Activated B cell treated with CpG ODN at 0.5 μM for 24 hours (primary cell): ENCODE measurements around the gene PGGT1B. TPM values are rescaled to one million over a fixed set of nuclear protein-coding genes. Genes with fewer than 3 reads are reported as not detected.

Experiments used
- ATAC-seq: fragments of 200-7000 bp; cut with Tn5 transposase; one replicate; pipeline ENCODE4 v1.10.0; 2021; ENCODE audit warnings: low read depth, mild to moderate bottlenecking, moderate library complexity
- CTCF ChIA-PET: fragments of 350-600 bp; sonication (Branson Sonifier 250); formaldehyde crosslinking; loops from one replicate; lab custom pipeline; 2021; ENCODE audit warnings: antibody characterized with exemption; lab: Charles Lee
- POLR2A ChIA-PET: fragments of 350-600 bp; sonication (Branson Sonifier 250); formaldehyde crosslinking; loops from one replicate; lab custom pipeline; 2021; ENCODE audit warnings: antibody characterized with exemption; lab: Charles Lee
- DNase-seq: peaks from one replicate; pipeline ENCODE4 v3.0.0; 2022
- H3K27ac Mint-ChIP-seq: one replicate; pipeline ENCODE4 v1.8.0; 2020; ENCODE audit warnings: mixed read lengths
- H3K27me3 Mint-ChIP-seq: one replicate; pipeline ENCODE4 v1.8.0; 2021; ENCODE audit warnings: mixed read lengths
- H3K36me3 Mint-ChIP-seq: one replicate; pipeline ENCODE4 v1.8.0; 2021; ENCODE audit warnings: low read depth, mixed read lengths
- H3K4me1 Mint-ChIP-seq: one replicate; pipeline ENCODE4 v1.8.0; 2021; ENCODE audit warnings: mixed read lengths
- H3K4me3 Mint-ChIP-seq: one replicate; pipeline ENCODE4 v1.8.0; 2020; ENCODE audit warnings: mild to moderate bottlenecking, mixed read lengths
- H3K9me3 Mint-ChIP-seq: one replicate; pipeline ENCODE4 v1.8.0; 2020; ENCODE audit warnings: mixed read lengths
- CTCF ChIP-seq: fragments of 200-600 bp; IDR thresholded peaks from one replicate; pipeline ENCODE4 v1.8.0; 2022; ENCODE audit warnings: antibody characterized with exemption, mild to moderate bottlenecking
- intact Hi-C: fragments of 100-400 bp; cut with micrococcal nuclease; formaldehyde crosslinking; loops from one replicate; pipeline ENCODE4 v1.15.1; 2024
- total RNA-seq: library from RNA; stranded (reverse); gene quantifications from 2 replicates; pipeline ENCODE4 v1.2.3, GENCODE V29; 2022

Gene PGGT1B
- total RNA-seq, 1 donor from 2014 or later: 52.1 TPM

- H3K4me1 Mint-ChIP-seq: no peaks in the 10 kb centered on the region
- POLR2A ChIA-PET: no interaction called here
- no peaks in the 10 kb centered on the region for H3K27me3 Mint-ChIP-seq
- no peak overlapping the region for H3K4me3 Mint-ChIP-seq
- TF ChIP-seq CTCF: no peak
- peaks cover 4% of the 10 kb centered on the region for H3K36me3 Mint-ChIP-seq
- no peak overlapping the region for H3K27ac Mint-ChIP-seq
- intact Hi-C loops: loop anchor here (10.0 kb wide), 1 partner anchor 872 kb away; no protein-coding TSS in a partner anchor
- H3K9me3 Mint-ChIP-seq: no peaks in the 10 kb centered on the region
- DNase-seq (no peak), ATAC-seq (no peak)
- CTCF ChIA-PET: no interaction called here
Observed at GRCh38 chr5:115202952-115203351, 59.7 kb downstream of the PGGT1B start.

GRCh38 chr5:115196161-115196560 lies 66.5 kb downstream of the PGGT1B start:
- ATAC-seq: no peak

GRCh38 chr5:115194676-115195075 lies 68.0 kb downstream of the PGGT1B start:
- ChIA-PET POLR2A (no interaction called here), CTCF (no interaction called here)
- no peak for ATAC-seq
- no peak for TF ChIP-seq CTCF
- intact Hi-C loops: no loop called here
- Mint-ChIP-seq H3K4me1 (no peaks in the 10 kb centered on the region), H3K27me3 (no peaks in the 10 kb centered on the region), H3K27ac (no peak overlapping the region), H3K36me3 (peaks cover 2% of the 10 kb centered on the region), H3K4me3 (no peak overlapping the region), H3K9me3 (no peaks in the 10 kb centered on the region)
- DNase-seq: no peak

More at GRCh38 chr5:115196161-115196560, 66.5 kb downstream of the PGGT1B start:
- POLR2A ChIA-PET: no interaction called here
- Mint-ChIP-seq H3K27me3 (no peaks in the 10 kb centered on the region), H3K36me3 (peaks cover 2% of the 10 kb centered on the region), H3K9me3 (no peaks in the 10 kb centered on the region), H3K4me3 (no peak overlapping the region), H3K27ac (no peak overlapping the region), H3K4me1 (no peaks in the 10 kb centered on the region)
- no peak for DNase-seq
- CTCF ChIA-PET: no interaction called here
- intact Hi-C loops: no loop called here
- no peak for TF ChIP-seq CTCF

- no peak overlapping the region for H3K4me3 Mint-ChIP-seq
- peaks cover 2% of the 10 kb centered on the region for H3K36me3 Mint-ChIP-seq
- ATAC-seq (no peak), DNase-seq (no peak)
- H3K27me3 Mint-ChIP-seq: no peaks in the 10 kb centered on the region
- H3K27ac Mint-ChIP-seq: no peak overlapping the region
- ChIA-PET CTCF (no interaction called here), POLR2A (no interaction called here)
- TF ChIP-seq CTCF: no peak
- H3K9me3 Mint-ChIP-seq: no peaks in the 10 kb centered on the region
- intact Hi-C loops: no loop called here
- no peaks in the 10 kb centered on the region for H3K4me1 Mint-ChIP-seq
Observed at GRCh38 chr5:115193295-115193694, 69.4 kb downstream of the PGGT1B start.

GRCh38 chr5:115192098-115192497 lies 70.6 kb downstream of the PGGT1B start:
- no peak for ATAC-seq
- intact Hi-C loops: no loop called here
- H3K9me3 Mint-ChIP-seq: no peaks in the 10 kb centered on the region
- no peaks in the 10 kb centered on the region for H3K4me1 Mint-ChIP-seq
- H3K27ac Mint-ChIP-seq: no peak overlapping the region
- no peak overlapping the region for H3K4me3 Mint-ChIP-seq
- no peak for DNase-seq
- H3K36me3 Mint-ChIP-seq: peaks cover 2% of the 10 kb centered on the region
- POLR2A ChIA-PET: interaction anchor here (1.1 kb wide), 1 partner anchor 17 kb away, joined by 3 read pairs; no protein-coding TSS in a partner anchor
- H3K27me3 Mint-ChIP-seq: peaks cover under 1% of the 10 kb centered on the region
- no peak for TF ChIP-seq CTCF
- CTCF ChIA-PET: no interaction called here
